Neural cell (in vitro differentiated cells): ENCODE measurements around the gene MOB3B. TPM values are rescaled to one million over a fixed set of nuclear protein-coding genes. Genes with fewer than 3 reads are reported as not detected.

Source experiments
- H2AFZ ChIP-seq: fragments of 200-600, 300-800 bp; sonication (generic), shearing (Covaris generic); 2 replicates; pipeline ENCODE4 v1.6.0; 2014; ENCODE audit warnings: low read depth, mild to moderate bottlenecking, antibody characterized with exemption, low read length, moderate library complexity
- H3F3A ChIP-seq: fragments of 200-600 bp; shearing (Covaris generic); 2 replicates; pipeline ENCODE4 v1.6.1; 2016; ENCODE audit warnings: mild to moderate bottlenecking, moderate library complexity, mixed read lengths, antibody characterized with exemption, low read length; ENCODE audit not compliant: insufficient read depth, poor library complexity, severe bottlenecking
- H3K27ac ChIP-seq: fragments of 200-600, 300-800 bp; sonication (generic), shearing (Covaris generic); 2 replicates; pipeline ENCODE4 v1.5.1; 2014; ENCODE audit warnings: mild to moderate bottlenecking, low read length, moderate library complexity
- H3K27me3 ChIP-seq: fragments of 300-800, 200-600 bp; sonication (generic), shearing (Covaris generic); 2 replicates; pipeline ENCODE4 v1.6.0; 2014; ENCODE audit warnings: mild to moderate bottlenecking, low read depth, low read length, moderate library complexity; ENCODE audit not compliant: insufficient read depth
- H3K36me3 ChIP-seq: fragments of 300-800, 200-600 bp; sonication (generic), shearing (Covaris generic); 2 replicates; pipeline ENCODE4 v1.5.1; 2014; ENCODE audit warnings: mild to moderate bottlenecking, antibody characterized with exemption, low read length, moderate library complexity; ENCODE audit not compliant: insufficient read depth
- H3K4me2 ChIP-seq: fragments of 300-800, 200-600 bp; sonication (generic), shearing (Covaris generic); 2 replicates; pipeline ENCODE4 v1.6.0; 2014; ENCODE audit warnings: mild to moderate bottlenecking, low read length
- H3K4me3 ChIP-seq: fragments of 300-800, 200-600 bp; sonication (generic), shearing (Covaris generic); 2 replicates; pipeline ENCODE4 v1.5.1; 2014; ENCODE audit warnings: mild to moderate bottlenecking, low read length, moderate library complexity
- H3K79me2 ChIP-seq: fragments of 200-600 bp; shearing (Covaris generic); replicated peaks from 2 replicates; pipeline ENCODE4 v1.6.0; 2014; ENCODE audit warnings: mild to moderate bottlenecking, low read length, moderate library complexity; ENCODE audit not compliant: insufficient read depth
- H3K9ac ChIP-seq: fragments of 300-800, 200-600 bp; sonication (generic), shearing (Covaris generic); 2 replicates; pipeline ENCODE4 v1.6.1; 2016; ENCODE audit warnings: mild to moderate bottlenecking, low read length, mixed read lengths
- H3K9me2 ChIP-seq: fragments of 200-600 bp; shearing (Covaris generic); 2 replicates; pipeline ENCODE4 v1.6.1; 2016; ENCODE audit warnings: mild to moderate bottlenecking, low read length, mixed read lengths; ENCODE audit not compliant: insufficient read depth
- H3K9me3 ChIP-seq: fragments of 200-600, 300-800 bp; sonication (generic), shearing (Covaris generic); 2 replicates; pipeline ENCODE4 v1.6.1; 2016; ENCODE audit warnings: mild to moderate bottlenecking, mixed run types, low read length, moderate library complexity, mixed read lengths
- H4K20me1 ChIP-seq: fragments of 200-600 bp; shearing (Covaris generic); 2 replicates; pipeline ENCODE4 v1.6.1; 2016; ENCODE audit warnings: mild to moderate bottlenecking, mixed run types; ENCODE audit not compliant: insufficient read depth
- EP300 ChIP-seq: fragments of 450-650 bp; conservative IDR thresholded peaks from 2 replicates; pipeline ENCODE4 v1.6.1; 2014; ENCODE audit warnings: antibody characterized with exemption, mild to moderate bottlenecking, moderate library complexity; ENCODE audit not compliant: poor library complexity, severe bottlenecking
- EZH2 ChIP-seq: fragments of 200-600, 300-800 bp; shearing (Covaris generic), sonication (generic); IDR thresholded peaks from 2 replicates; pipeline ENCODE4 v1.6.1; 2014; ENCODE audit warnings: antibody characterized with exemption, low read length, borderline replicate concordance, mild to moderate bottlenecking; ENCODE audit not compliant: insufficient read depth, poor library complexity, severe bottlenecking
- MXI1 ChIP-seq: fragments of 450-650 bp; conservative IDR thresholded peaks from 2 replicates; pipeline ENCODE4 v1.6.1; 2014; ENCODE audit warnings: antibody characterized with exemption, mild to moderate bottlenecking; ENCODE audit not compliant: poor library complexity, severe bottlenecking
- POLR2AphosphoS5 ChIP-seq: IDR thresholded peaks from 2 replicates; pipeline ENCODE4 v1.6.1; 2012
- RAD21 ChIP-seq: fragments of 450-650 bp; conservative IDR thresholded peaks from 2 replicates; pipeline ENCODE4 v1.6.1; 2014; ENCODE audit warnings: antibody characterized with exemption, mild to moderate bottlenecking, moderate library complexity
- SMC3 ChIP-seq: fragments of 450-650 bp; conservative IDR thresholded peaks from 2 replicates; pipeline ENCODE4 v1.6.1; 2014; ENCODE audit warnings: antibody characterized with exemption, mild to moderate bottlenecking, moderate library complexity; ENCODE audit not compliant: poor library complexity
- TAF1 ChIP-seq: IDR thresholded peaks from 2 replicates; pipeline ENCODE4 v1.6.1; 2012; ENCODE audit warnings: low read depth
- polyA plus RNA-seq: library from polyadenylated mRNA; depleted of rRNA; stranded (reverse); fragments of >200 nt; gene quantifications from 2 replicates; pipeline ENCODE4 v1.2.3, GENCODE V29; 2014
- TF ChIP-seq, protein P1 (sequence below): fragments of 450-650 bp; IDR thresholded peaks from 2 replicates; pipeline ENCODE4 v1.5.1; 2014; ENCODE audit warnings: antibody characterized with exemption, mild to moderate bottlenecking, moderate library complexity; ENCODE audit not compliant: poor library complexity, severe bottlenecking
- TF ChIP-seq, protein P2 (sequence below): IDR thresholded peaks from 2 replicates; pipeline ENCODE4 v1.6.1; 2012; ENCODE audit warnings: borderline replicate concordance

The MOB3B gene
- polyA plus RNA-seq, 1 donor from 2014 or later = 1.8 TPM

DNA sequence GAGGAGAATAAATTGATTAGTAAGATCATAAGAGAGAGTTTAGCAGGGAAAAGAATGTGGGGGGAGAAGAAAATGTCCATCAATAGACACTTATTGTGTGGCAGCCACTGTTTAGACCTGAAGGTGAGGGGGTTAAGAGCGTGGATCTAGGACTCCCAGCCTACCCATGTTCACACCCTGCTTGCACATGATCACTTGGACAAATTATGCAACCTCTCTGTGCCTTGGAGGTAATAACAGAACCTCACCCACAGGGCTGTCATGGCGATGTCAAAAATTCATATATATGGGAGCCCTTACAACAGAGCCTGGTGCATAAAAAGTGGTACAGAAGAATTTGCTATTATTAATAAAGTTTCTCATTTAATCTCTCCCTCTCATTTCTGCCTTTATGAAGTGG lies 146.6 kb downstream of the MOB3B start:
- Histone ChIP-seq H3K27ac (no peak overlapping the region), H3K27me3 (no peaks in the 10 kb centered on the region), H3K4me2 (no peak overlapping the region), H3K79me2 (no peaks in the 10 kb centered on the region), H3K36me3 (no peaks in the 10 kb centered on the region), H3F3A (no peaks in the 10 kb centered on the region), H2AFZ (no peak overlapping the region), H3K9me3 (no peaks in the 10 kb centered on the region), H3K9ac (no peak overlapping the region), H4K20me1 (no peaks in the 10 kb centered on the region), H3K9me2 (no peaks in the 10 kb centered on the region), H3K4me3 (no peak overlapping the region)
- TF ChIP-seq EP300 (no peak), MXI1 (no peak), POLR2AphosphoS5 (no peak), EZH2 (no peak), TAF1 (no peak), SMC3 (no peak), RAD21 (no peak)
- TF ChIP-seq, protein P1, sequence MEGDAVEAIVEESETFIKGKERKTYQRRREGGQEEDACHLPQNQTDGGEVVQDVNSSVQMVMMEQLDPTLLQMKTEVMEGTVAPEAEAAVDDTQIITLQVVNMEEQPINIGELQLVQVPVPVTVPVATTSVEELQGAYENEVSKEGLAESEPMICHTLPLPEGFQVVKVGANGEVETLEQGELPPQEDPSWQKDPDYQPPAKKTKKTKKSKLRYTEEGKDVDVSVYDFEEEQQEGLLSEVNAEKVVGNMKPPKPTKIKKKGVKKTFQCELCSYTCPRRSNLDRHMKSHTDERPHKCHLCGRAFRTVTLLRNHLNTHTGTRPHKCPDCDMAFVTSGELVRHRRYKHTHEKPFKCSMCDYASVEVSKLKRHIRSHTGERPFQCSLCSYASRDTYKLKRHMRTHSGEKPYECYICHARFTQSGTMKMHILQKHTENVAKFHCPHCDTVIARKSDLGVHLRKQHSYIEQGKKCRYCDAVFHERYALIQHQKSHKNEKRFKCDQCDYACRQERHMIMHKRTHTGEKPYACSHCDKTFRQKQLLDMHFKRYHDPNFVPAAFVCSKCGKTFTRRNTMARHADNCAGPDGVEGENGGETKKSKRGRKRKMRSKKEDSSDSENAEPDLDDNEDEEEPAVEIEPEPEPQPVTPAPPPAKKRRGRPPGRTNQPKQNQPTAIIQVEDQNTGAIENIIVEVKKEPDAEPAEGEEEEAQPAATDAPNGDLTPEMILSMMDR = no peak
- TF ChIP-seq, protein P2, sequence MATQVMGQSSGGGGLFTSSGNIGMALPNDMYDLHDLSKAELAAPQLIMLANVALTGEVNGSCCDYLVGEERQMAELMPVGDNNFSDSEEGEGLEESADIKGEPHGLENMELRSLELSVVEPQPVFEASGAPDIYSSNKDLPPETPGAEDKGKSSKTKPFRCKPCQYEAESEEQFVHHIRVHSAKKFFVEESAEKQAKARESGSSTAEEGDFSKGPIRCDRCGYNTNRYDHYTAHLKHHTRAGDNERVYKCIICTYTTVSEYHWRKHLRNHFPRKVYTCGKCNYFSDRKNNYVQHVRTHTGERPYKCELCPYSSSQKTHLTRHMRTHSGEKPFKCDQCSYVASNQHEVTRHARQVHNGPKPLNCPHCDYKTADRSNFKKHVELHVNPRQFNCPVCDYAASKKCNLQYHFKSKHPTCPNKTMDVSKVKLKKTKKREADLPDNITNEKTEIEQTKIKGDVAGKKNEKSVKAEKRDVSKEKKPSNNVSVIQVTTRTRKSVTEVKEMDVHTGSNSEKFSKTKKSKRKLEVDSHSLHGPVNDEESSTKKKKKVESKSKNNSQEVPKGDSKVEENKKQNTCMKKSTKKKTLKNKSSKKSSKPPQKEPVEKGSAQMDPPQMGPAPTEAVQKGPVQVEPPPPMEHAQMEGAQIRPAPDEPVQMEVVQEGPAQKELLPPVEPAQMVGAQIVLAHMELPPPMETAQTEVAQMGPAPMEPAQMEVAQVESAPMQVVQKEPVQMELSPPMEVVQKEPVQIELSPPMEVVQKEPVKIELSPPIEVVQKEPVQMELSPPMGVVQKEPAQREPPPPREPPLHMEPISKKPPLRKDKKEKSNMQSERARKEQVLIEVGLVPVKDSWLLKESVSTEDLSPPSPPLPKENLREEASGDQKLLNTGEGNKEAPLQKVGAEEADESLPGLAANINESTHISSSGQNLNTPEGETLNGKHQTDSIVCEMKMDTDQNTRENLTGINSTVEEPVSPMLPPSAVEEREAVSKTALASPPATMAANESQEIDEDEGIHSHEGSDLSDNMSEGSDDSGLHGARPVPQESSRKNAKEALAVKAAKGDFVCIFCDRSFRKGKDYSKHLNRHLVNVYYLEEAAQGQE = no peak

DNA sequence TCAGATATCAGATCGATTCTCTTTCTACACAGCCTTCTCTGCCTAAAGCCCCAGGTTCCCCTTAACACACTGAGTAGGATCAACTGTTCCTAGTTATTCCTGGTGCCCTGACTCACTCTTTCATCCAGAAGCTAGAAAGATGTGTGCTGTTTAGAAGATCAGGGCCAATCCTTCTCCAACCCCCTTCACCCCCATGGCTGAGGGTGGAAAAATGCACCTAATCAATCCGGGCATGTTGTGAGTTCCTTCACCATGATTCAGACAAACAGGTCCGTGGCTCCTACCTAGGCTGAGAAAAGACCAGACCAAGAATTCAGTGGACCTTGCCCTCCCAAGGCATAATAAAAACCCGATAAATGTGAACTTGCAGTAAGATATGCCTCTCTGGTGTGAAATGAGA lies 147.3 kb downstream of the MOB3B start:
- no peaks in the 10 kb centered on the region for H3K79me2 ChIP-seq
- no peaks in the 10 kb centered on the region for H3K27me3 ChIP-seq
- H3F3A ChIP-seq = no peaks in the 10 kb centered on the region
- no peaks in the 10 kb centered on the region for H4K20me1 ChIP-seq
- no peak for TF ChIP-seq TAF1
- TF ChIP-seq, protein P2 = no peak
- TF ChIP-seq POLR2AphosphoS5 = no peak
- TF ChIP-seq, protein P1 = no peak
- TF ChIP-seq MXI1 = no peak
- no peak for TF ChIP-seq SMC3
- TF ChIP-seq RAD21 = no peak
- H3K27ac ChIP-seq = no peak overlapping the region
- no peaks in the 10 kb centered on the region for H3K9me2 ChIP-seq
- H2AFZ ChIP-seq = no peak overlapping the region
- no peaks in the 10 kb centered on the region for H3K9me3 ChIP-seq
- H3K36me3 ChIP-seq = no peaks in the 10 kb centered on the region
- no peak overlapping the region for H3K9ac ChIP-seq
- H3K4me3 ChIP-seq = no peak overlapping the region
- no peak overlapping the region for H3K4me2 ChIP-seq
